ENCODE measurements around the gene CDH23. TPM values are rescaled to one million over a fixed set of nuclear protein-coding genes. Genes with fewer than 3 reads are reported as not detected.

Gene CDH23
- total RNA-seq, 2 experiments from 2014 or later, result 4.0 to 4.5 TPM

GRCh38 chr10:71742301-71743088, 345.8 kb downstream of the CDH23 start:
- ChIA-PET POLR2A (no interaction called here), CTCF (interaction anchor here (0.5 to 4.6 kb wide), 11 partner anchors 11 to 372 kb away, joined by 3 to 39 read pairs (median 5); partner anchors contain the start of gene VSIR)
- no peaks in the 10 kb centered on the region for H3K9me3 Mint-ChIP-seq
- H3K27me3 Mint-ChIP-seq, result no peaks in the 10 kb centered on the region
- no peak for DNase-seq
- peaks cover 33% of the 10 kb centered on the region for H3K36me3 Mint-ChIP-seq (ENCODE audit: low read depth)
- peak overlapping the region; percentile 35 for H3K4me3 Mint-ChIP-seq
- H3K27ac Mint-ChIP-seq, result peak overlapping the region; percentile 87
- H3K4me1 Mint-ChIP-seq, result peaks cover 97% of the 10 kb centered on the region

DNA sequence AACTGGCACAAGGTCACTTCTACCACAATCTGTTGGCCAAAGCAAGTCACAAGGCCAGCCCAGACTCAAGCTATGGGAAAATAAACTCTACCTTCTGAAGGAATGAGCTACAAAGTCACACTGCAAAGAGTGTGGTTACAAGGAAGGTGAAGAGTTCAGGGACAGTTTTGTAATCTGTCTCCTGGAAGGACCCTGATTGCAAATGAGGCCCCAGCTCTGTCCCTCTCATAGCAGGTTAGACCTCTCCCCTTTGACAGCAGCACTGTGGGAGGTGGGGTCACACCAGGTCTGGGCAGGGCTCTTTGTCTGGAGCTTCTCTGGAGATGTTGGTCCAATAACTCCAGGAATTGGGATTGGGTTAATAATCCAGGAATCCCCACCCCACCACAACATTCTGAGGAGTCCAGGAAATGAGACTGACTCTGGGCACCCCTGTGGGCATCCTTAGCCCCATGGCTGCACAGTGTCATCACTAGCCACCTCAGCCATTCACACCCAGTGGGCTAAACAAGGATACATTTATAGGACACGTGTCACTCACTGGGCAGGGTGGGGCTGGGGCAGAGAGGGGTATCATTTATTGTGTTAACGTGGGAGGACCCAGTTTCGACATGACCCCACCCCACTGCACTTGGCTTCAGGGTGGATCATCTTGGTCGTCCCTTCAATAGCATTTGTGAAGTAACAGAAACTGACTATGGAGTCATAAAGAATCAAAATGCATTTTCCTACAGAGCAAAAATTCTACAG, 346.5 kb downstream of the CDH23 start:
- POLR2A ChIA-PET, result no interaction called here
- H3K4me3 Mint-ChIP-seq, result peak overlapping the region; percentile 35

GRCh38 chr10:71743866-71744265, 347.1 kb downstream of the CDH23 start:
- Mint-ChIP-seq H3K27ac (peak overlapping the region; percentile 87), H3K9me3 (no peaks in the 10 kb centered on the region), H3K4me1 (peaks cover 100% of the 10 kb centered on the region), H3K4me3 (no peak overlapping the region), H3K36me3 (ENCODE audit: low read depth) (peaks cover 42% of the 10 kb centered on the region), H3K27me3 (no peaks in the 10 kb centered on the region)
- ChIA-PET POLR2A (no interaction called here), CTCF (interaction anchor here (0.9 to 4.6 kb wide), 5 partner anchors 8 to 29 kb away, joined by 3 to 39 read pairs (median 5); partner anchors contain the start of gene VSIR)
- no peak for DNase-seq

More for the DNA sequence above, 346.5 kb downstream of the CDH23 start:
- peak overlapping the region; percentile 87 for H3K27ac Mint-ChIP-seq
- peaks cover 97% of the 10 kb centered on the region for H3K4me1 Mint-ChIP-seq
- no peaks in the 10 kb centered on the region for H3K9me3 Mint-ChIP-seq
- no peak for DNase-seq
- H3K27me3 Mint-ChIP-seq, result no peaks in the 10 kb centered on the region
- peaks cover 37% of the 10 kb centered on the region for H3K36me3 Mint-ChIP-seq (ENCODE audit: low read depth)
- CTCF ChIA-PET, result interaction anchor here (0.9 to 4.6 kb wide), 8 partner anchors 12 to 48 kb away, joined by 3 to 39 read pairs (median 4); partner anchors contain the start of gene VSIR

DNA sequence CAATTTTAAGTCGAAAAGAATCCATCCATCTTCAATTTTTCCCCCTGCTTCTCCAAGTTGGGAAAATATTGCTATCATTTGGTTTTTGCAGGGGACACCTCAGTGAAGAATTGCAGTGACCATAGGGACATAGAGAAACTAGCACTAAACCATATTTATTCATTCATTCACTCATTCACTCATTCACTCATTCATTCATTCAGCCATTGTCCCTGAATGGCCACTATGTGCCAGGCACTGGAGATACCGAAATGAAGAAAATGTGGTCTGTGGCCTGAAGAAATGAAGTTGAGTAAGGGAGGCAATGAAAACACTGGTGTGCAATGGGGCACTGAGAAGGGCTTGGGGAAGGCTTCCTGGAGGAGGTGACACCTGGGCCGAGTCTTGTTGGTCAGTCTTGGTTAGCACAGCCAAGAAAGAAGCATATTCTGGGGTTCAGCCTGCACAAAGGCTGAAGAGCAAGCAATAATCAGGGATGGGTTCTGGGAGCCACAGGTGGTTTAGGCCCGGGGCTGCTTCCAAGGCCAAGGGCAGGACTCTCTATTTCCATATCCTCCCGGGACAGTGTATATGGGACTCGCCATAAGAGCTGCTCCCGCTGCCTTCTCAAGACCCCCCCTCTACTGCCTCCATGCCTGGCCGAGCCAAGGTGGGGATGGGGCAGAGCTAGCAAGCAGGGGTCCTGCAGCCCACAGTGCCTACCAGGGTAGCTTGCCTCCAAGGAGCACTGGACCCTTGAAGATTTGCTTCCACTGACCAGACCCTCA, 348.4 kb downstream of the CDH23 start:
- POLR2A ChIA-PET, result no interaction called here
- CTCF ChIA-PET, result interaction anchor here (0.7 to 4.0 kb wide), 4 partner anchors 9 to 28 kb away, joined by 3 to 39 read pairs (median 14); partner anchors contain the start of gene VSIR
- no peak for DNase-seq
- Mint-ChIP-seq H3K4me1 (peaks cover 100% of the 10 kb centered on the region), H3K4me3 (no peak overlapping the region), H3K9me3 (no peaks in the 10 kb centered on the region), H3K36me3 (ENCODE audit: low read depth) (peaks cover 50% of the 10 kb centered on the region), H3K27ac (peak overlapping the region; percentile 97), H3K27me3 (no peaks in the 10 kb centered on the region)

DNA sequence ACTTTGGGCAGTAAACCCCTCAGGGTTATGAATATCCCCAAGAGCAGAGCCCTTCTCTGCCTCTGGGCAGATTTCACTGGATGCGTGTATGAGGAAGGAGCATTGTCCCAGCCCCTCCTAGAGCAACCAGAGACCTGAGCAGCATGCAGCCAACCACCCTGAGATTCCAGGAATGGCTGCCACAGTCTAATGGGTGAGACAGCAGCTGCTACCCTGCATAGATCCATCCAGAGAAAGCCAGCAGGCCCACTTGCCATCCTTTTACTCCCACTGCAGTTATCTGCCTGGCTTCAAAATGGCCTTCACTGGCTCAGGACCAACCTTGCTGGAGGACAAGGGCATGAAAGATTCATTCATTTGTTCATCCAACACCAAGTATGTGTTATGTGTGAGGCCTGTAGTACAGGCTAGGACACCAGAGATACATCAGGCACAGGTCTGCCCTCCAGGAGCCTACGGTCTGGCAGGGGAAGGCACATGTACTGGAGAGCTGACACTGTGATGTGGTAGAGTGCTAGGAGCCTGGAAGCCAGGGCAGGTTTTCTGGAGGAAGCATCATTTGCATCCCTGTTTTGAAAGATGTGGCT, 349.0 kb downstream of the CDH23 start:
- no peak for DNase-seq
- Mint-ChIP-seq H3K4me3 (no peak overlapping the region), H3K27me3 (no peaks in the 10 kb centered on the region), H3K4me1 (peaks cover 100% of the 10 kb centered on the region), H3K9me3 (no peaks in the 10 kb centered on the region), H3K27ac (peak overlapping the region; percentile 97), H3K36me3 (ENCODE audit: low read depth) (peaks cover 57% of the 10 kb centered on the region)
- ChIA-PET POLR2A (interaction anchor here (0.6 kb wide), 1 partner anchor 10 kb away, joined by 3 read pairs; no protein-coding TSS in a partner anchor), CTCF (interaction anchor here (0.7 to 4.0 kb wide), 7 partner anchors 10 to 38 kb away, joined by 3 to 39 read pairs (median 6); partner anchors contain the start of gene VSIR)

- CTCF ChIA-PET, result interaction anchor here (1.0 to 6.3 kb wide), 10 partner anchors 10 to 48 kb away, joined by 3 to 39 read pairs (median 6); partner anchors contain the start of gene VSIR
- Mint-ChIP-seq H3K27me3 (no peaks in the 10 kb centered on the region), H3K4me1 (peaks cover 97% of the 10 kb centered on the region), H3K36me3 (ENCODE audit: low read depth) (peaks cover 61% of the 10 kb centered on the region), H3K27ac (peak overlapping the region; percentile 97), H3K9me3 (no peaks in the 10 kb centered on the region), H3K4me3 (peak overlapping the region; percentile 19)
- POLR2A ChIA-PET, result interaction anchor here (0.6 kb wide), 1 partner anchor 10 kb away, joined by 3 read pairs; no protein-coding TSS in a partner anchor
- no peak for DNase-seq
Measured at GRCh38 chr10:71746344-71747037, 349.8 kb downstream of the CDH23 start.

GRCh38 chr10:71747039-71747531, 350.4 kb downstream of the CDH23 start:
- DNase-seq, result no peak
- Mint-ChIP-seq H3K9me3 (no peaks in the 10 kb centered on the region), H3K4me1 (peaks cover 97% of the 10 kb centered on the region), H3K36me3 (ENCODE audit: low read depth) (peaks cover 67% of the 10 kb centered on the region), H3K4me3 (peak overlapping the region; percentile 19), H3K27me3 (no peaks in the 10 kb centered on the region), H3K27ac (peak overlapping the region; percentile 97)
- CTCF ChIA-PET, result interaction anchor here (1.0 to 6.3 kb wide), 9 partner anchors 9 to 49 kb away, joined by 3 to 39 read pairs (median 6); partner anchors contain the start of gene VSIR
- POLR2A ChIA-PET, result interaction anchor here (0.6 kb wide), 1 partner anchor 1530 kb away, joined by 5 read pairs; no protein-coding TSS in a partner anchor

GRCh38 chr10:71747551-71748523, 351.1 kb downstream of the CDH23 start:
- H3K4me1 Mint-ChIP-seq, result peaks cover 97% of the 10 kb centered on the region
- DNase-seq, result no peak

DNA sequence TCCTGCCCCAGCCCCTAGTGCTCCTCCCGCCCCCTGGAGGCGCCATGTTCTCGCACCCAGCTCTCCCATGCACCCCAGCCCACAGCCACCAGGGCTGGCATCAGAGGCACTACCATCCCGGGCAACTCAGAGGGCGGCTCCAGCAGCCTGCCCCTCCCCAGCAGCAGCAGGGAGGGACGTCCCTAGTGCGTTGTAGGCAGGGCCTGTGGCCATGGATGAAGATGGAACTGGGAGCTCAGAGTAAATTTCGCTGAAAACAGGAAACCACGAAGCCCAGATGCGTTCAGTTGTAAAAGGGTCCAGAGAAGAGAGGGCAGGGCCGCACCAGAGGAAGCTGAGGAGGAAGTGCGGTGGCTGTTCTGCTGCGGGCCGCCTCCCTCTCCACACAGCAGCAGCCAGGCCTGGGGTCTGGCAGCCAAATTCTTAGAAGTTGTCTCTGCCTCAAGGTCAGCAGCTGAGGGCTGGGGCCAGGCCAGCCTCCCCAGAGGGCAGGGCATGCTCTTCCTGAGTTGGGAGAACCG, 352.0 kb downstream of the CDH23 start:
- CTCF ChIA-PET, result interaction anchor here (0.6 to 6.3 kb wide), 17 partner anchors 8 to 1523 kb away, joined by 3 to 39 read pairs (median 3); partner anchors contain the start of genes C10orf105 and VSIR
- Mint-ChIP-seq H3K36me3 (ENCODE audit: low read depth) (peaks cover 72% of the 10 kb centered on the region), H3K4me1 (peaks cover 97% of the 10 kb centered on the region)

More at GRCh38 chr10:71747551-71748523, 351.1 kb downstream of the CDH23 start:
- H3K27ac Mint-ChIP-seq, result peak overlapping the region; percentile 97
- ChIA-PET POLR2A (interaction anchor here (0.6 to 1.3 kb wide), 4 partner anchors 10 to 1531 kb away, joined by 4 to 7 read pairs (median 5); partner anchors contain the start of gene VSIR), CTCF (interaction anchor here (0.6 to 6.3 kb wide), 19 partner anchors 7 to 658 kb away, joined by 3 to 39 read pairs (median 4); partner anchors contain the start of genes C10orf105 and VSIR)
- peak overlapping the region; percentile 67 for H3K4me3 Mint-ChIP-seq
- no peaks in the 10 kb centered on the region for H3K27me3 Mint-ChIP-seq
- peaks cover 68% of the 10 kb centered on the region for H3K36me3 Mint-ChIP-seq (ENCODE audit: low read depth)
- no peaks in the 10 kb centered on the region for H3K9me3 Mint-ChIP-seq

DNA sequence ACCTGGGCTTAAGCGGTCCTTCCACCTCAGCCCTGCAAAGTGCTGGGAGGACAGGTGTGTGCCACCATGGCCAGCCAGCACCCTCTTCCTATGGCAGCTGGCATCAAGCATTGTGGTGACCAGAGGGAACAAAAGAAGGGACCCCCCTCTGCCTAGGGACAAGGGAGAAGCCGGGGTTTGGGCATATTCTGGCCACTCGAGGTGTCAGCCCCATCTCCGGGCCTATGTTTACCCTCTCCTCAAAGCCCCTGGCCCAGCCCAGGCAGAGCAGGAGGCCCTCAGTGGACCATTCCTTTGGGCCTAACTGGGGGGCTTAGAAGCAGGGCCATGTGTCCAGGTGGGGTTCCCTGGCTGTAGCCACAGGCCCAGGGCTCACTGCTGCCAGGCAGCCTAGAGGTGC, 352.7 kb downstream of the CDH23 start:
- ChIA-PET CTCF (interaction anchor here (0.6 to 6.3 kb wide), 12 partner anchors 9 to 1524 kb away, joined by 3 to 39 read pairs (median 3); partner anchors contain the start of genes C10orf105 and VSIR), POLR2A (interaction anchor here (0.6 to 1.3 kb wide), 3 partner anchors 8 to 1498 kb away, joined by 3 to 7 read pairs (median 4); partner anchors contain the start of gene VSIR)
- Mint-ChIP-seq H3K9me3 (no peaks in the 10 kb centered on the region), H3K4me3 (peak overlapping the region; percentile 67), H3K27me3 (no peaks in the 10 kb centered on the region), H3K27ac (peak overlapping the region; percentile 97), H3K4me1 (peaks cover 97% of the 10 kb centered on the region), H3K36me3 (ENCODE audit: low read depth) (peaks cover 78% of the 10 kb centered on the region)
- DNase-seq, result no peak

More for the DNA sequence above, 352.0 kb downstream of the CDH23 start:
- peak; percentile 93 for DNase-seq
- POLR2A ChIA-PET, result interaction anchor here (0.6 to 1.3 kb wide), 4 partner anchors 9 to 1499 kb away, joined by 3 to 7 read pairs (median 4); partner anchors contain the start of gene VSIR
- Mint-ChIP-seq H3K4me3 (peak overlapping the region; percentile 67), H3K27ac (peak overlapping the region; percentile 97), H3K9me3 (no peaks in the 10 kb centered on the region), H3K27me3 (no peaks in the 10 kb centered on the region)

Data from activated CD4-positive, alpha-beta T cell treated with anti-CD3 and anti-CD28 coated beads, Interleukin-2, amount 10 ng/mL, durations not matched to agents 7 days and 5 days (primary cell).